ENCODE results near the gene SMIM38.

SMIM38 gene

GRCh38 chr11:69155302-69156234 is at the start of gene SMIM38:
Gene SMIM38, plus strand, starts transcription at chr11:69155935. Its CDS starts 1,912 bp downstream, at chr11:69157847.
- no peak for DNase-seq

GRCh38 chr11:69106031-69106811 is 49.5 kb upstream of the SMIM38 start:
- no peak for DNase-seq

DNA sequence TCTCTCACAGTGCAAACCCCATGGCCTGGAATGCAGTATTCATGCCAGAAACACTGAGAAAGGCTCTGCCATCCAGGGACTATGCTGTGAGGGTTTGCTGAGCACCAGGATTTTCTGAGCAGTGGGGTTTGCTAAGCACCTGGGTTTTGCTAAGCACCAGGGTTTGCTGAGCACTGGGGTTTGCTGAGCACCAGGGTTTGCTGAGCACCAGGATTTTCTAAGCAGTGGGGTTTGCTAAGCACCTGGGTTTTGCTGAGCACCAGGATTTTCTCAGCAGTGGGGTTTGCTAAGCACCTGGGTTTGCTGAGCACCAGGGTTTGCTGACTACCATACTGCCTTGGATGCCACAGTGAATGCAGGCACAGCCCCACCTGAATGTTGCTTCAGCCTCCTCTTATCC is 48.3 kb upstream of the SMIM38 start:
- DNase-seq = no peak

- no peak for DNase-seq
Observed at GRCh38 chr11:69108030-69108429, 47.7 kb upstream of the SMIM38 start.

- no peak for DNase-seq
Observed at GRCh38 chr11:69108559-69108958, 47.2 kb upstream of the SMIM38 start.

DNA sequence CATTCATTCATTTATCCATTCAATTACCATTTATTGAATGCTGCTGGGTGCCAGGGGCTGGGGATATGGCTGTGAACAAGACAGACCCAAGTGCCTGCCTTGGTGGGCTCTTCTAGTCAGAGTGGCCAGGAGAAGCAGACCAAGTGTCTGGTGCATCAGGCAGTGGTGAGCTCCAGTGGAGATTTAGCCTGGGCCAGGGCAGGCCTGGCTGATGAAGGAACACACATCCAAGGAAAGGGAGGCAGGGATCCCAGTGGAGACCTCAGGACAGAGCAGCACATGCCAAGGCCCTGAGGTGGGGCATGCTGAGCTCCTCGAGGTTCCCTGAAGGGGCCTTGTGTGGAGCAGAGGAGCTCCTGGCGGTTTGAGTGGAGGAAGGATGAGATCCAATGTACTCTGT is 46.6 kb upstream of the SMIM38 start:
- DNase-seq = no peak

GRCh38 chr11:69110451-69110850 is 45.3 kb upstream of the SMIM38 start:
- DNase-seq = no peak

DNA sequence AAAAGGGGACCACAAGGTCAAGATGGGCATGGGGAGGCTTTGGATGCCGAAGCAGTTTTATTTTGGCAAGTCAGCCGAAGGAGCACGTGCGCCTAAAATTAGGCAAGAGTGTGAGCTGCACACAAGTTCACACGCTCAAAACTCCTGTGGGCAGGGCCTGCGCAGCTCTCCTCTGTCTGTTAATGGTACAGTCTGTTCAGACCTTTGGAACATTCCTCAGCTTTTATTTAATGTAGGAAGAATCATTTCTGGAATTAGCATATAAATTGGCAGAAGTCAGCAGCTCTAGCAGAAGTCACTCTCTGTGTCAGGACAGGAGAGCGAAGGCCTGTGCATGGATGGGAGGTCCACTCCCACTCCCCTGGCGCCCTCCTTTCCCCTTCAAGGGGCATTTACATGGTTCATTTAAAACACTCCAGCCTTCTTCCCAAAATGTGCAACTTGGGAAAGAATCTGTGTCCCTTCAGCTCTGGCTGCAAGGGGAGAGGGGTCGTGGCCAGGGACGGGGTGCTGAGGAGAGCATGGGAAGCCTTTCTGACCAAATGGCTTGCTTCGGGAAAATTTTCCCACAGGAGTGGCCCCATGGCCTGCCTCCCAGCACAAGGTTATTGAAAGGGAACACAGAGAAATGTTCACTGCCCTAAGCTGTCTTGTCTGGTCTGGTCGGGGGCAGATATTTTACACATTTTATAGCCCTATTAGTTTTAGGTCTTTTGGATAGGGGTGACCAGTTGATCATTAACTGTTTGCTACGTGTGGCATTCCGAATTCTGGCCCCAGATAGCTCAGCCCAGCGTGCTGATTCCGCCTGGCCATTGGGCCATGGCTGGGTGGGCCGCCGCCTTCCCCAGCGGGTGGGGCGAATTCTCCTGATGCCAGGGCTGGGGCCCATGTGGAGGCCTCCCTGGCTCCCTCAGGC is 43.9 kb upstream of the SMIM38 start:
- DNase-seq = no peak

DNA sequence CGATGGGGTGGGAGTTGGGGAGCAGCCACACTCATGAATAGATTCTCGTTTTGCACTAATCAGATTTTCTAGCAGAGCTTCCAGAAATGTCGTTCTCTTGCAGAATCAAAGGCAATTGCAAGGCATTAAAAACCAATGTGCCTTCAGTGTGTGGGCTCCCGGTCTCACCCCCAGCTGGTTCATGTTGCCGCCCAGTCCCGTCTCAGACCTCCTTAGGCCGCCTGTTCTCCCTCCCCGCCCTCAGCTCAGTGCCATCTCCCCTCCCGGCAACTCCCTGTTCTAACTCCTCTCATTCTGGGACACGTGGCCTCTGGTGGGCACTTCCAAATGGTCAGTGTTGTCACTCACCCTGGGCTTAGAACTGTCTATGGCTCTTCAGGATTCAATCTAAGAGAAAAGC is 42.5 kb upstream of the SMIM38 start:
- no peak for DNase-seq

- DNase-seq = no peak
Observed at GRCh38 chr11:69113646-69114340, 41.9 kb upstream of the SMIM38 start.

- no peak for DNase-seq
Observed at GRCh38 chr11:69114362-69114761, 41.4 kb upstream of the SMIM38 start.

- DNase-seq = no peak
Observed at GRCh38 chr11:69114811-69115523, 40.8 kb upstream of the SMIM38 start.

DNA sequence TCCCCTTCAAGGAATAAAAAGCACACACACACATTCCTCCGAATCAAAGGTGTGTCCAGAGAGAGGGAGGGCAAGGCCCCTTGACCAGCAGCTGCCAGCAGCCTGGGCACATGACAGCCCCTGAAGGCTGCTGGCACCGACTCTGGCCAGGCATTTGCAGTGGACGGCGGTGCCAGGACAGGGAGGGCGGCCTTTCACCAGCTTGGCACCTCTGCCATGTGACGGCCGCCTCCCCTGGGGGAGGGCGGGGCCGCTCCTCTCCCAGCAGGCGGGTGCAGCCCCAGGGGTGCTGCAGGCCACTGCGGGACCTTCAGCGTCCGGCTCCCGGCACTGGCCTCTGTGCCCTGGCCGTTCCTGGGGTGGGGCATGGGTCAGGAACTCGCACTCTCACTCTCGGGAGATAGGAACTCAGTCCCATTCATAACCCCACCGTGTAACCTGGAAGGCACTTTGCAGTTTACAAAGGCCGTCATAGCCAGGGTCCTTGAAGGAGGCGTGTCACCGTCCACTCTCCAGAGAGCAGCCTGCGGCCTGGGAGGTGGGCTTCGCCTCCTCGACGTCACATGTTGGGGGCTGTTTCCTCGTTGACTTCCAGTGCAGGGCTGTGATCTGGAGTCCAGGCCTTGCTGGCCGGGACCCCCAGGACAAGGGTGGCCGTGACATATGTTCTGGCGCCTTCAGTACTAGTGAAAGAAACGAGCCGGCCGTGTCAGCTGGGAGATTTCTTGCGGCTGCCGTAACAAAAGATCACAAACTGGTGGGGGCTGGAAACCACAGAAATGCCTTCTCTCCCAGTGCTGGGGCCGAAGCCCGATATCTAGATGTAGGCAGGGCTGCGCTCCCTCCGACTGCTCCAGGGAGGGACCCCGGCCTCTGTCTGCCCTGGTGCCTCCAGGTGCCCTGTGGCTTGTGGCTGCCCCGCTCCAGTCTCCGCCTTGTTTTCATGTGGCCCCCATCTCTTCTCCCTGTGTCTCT is 39.9 kb upstream of the SMIM38 start:
- DNase-seq = no peak

- no peak for DNase-seq
Observed at GRCh38 chr11:69116671-69117070, 39.1 kb upstream of the SMIM38 start.

DNA sequence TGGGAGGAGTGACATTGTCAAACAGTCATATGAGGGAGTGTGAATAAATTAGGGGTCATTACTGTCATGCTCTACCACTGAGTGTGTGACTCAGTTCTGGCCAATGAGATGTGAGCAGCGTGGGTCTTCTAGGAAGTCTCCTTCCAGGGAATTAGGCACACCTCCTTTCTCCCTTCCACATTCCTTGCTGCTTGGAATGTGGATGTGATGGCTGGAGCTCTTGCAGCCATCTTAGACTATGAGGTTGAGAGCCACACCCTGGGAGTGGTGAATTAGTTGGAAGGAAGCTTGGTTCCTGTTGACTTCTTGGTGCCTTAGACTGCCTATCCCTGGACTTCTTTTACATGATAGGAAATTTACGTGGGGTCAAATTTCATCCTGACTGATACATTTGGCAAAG is 36.5 kb upstream of the SMIM38 start:
- no peak for DNase-seq

DNA sequence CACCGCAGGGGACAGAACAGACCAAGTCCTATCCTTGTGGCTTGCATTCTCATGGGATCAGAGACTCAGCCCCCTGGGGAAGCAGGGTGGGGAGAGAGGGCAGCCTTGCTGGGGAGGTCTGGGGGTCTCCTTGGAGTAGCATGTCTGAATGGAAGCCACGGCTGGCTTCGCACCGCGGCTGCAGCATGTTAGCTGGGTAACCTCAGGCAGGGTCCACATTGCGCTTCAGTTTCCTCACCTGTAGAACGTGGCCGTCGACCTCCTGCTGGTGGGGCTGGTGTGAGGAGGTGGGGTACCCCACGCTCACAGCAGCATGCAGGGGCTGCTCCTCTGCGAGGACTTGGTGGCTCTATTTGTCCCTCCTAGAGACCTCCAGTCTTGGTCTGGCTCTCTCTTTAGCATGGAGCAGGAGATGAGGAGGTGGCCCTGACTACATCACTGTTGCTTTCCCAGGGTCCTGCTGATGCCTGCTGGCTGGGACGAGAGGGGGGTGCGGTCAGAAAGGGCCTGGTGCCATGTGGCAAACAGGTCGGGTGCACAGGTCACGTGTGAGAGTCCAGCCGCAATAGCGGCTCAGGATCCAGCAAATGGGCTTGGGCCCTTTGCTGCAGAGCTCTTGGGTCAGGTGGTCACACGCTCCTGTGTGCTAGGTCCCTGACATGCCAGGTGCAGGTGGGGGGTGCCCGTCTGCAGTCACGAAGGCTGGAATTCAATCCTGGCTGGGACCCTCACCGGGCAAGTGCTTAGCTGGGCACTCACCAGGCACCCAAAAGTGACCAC is 35.4 kb upstream of the SMIM38 start:
- DNase-seq = no peak

DNA sequence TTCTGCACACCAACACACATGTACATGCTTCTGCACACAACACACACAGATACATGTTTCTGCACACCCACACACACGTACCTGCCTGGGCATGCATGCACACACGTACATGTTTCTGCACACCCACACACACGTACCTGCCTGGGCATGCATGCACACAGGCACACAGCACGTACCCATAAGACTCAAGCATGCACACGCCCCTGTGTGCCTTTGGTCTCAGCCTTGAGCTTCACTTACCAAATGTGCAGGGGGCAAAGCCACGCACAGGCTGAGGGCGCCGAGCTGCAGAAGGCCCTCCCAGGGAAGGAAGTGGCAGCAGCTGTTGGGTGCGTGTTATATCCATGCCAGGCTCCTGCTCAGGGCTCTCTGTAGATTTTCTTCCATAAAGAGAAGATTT is 34.7 kb upstream of the SMIM38 start:
- DNase-seq = no peak

DNA sequence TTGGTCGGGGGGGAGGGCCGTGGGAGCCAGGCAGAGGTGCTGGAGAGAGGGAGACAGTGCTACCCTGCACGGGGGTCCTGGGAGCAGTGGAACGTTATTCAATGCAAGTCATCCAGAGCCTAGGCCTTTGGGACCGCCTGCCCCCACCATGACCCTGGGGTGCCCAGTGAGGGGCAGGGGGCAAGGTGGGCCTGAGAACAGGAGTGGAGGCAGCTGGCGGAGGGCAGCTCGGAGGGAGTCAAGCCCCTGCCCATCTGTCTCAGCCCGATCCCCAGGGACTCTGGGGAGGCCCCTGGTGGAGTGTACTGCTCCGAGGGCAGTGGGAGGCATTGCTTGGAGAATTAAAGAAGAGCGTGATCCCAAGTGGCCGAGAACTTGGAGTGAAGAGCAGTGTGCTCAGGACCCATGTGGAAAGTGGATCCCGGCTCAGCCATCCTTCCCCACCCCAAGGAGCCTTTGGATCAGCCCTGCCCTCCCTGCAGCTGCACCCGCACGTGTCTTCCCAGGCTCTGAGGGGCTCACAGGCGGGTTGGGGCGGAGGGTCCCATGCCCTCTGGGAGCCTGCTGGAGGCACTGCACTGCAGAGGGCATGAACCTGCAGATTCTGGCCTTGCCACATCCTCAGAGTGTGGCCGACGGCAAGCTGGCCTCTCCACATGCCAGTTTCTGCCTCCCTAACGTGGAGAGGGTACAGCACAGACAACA is 34.0 kb upstream of the SMIM38 start:
- no peak for DNase-seq

DNA sequence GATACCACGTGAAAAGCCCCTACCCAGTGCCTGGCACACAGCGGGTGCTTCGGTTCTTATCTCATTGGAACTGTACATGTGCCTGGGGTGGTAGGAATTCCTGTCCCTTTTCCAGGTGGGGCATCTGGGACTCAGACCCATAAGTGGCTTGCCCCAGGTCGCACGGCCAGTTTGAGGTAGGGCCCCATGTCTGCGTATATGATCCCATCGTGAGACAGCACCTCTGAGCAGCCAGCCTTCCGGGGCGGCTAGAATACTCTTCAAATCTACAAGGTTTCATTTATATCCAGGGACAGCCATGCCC is 33.5 kb upstream of the SMIM38 start:
- DNase-seq = no peak
